ENCODE measurements around the gene POLR3A.

Gene POLR3A

DNA sequence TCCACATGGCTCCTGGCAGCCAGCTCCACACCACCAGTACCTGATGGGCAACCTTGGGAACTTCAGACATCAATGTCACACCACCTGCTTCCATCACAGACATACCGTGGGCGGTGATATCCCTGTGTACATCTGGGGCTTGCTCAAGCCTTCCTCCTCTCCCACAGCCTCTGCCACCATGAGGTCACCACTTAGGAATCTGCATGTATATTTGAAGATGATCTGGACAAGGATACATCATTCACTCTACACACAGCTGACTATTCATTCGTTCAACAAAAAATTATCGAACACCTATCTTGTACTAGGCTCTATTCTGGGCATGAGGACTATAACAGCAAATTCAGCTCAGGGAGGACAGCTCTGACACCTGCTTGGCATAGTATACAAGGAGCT lies 109.6 kb downstream of the POLR3A start:
- no peak overlapping the region for H3K27ac ChIP-seq (ENCODE audit: low read length)
- no peak overlapping the region for H3K4me2 ChIP-seq (ENCODE audit: low read length)
- no peaks in the 10 kb centered on the region for H3K4me1 ChIP-seq (ENCODE audit: low read length)
- H4K20me1 ChIP-seq (ENCODE audit: insufficient read depth, low read length): no peaks in the 10 kb centered on the region
- H3K9ac ChIP-seq (ENCODE audit: low read length): no peak overlapping the region
- TF ChIP-seq EZH2phosphoT487 (IDR thresholded peaks at IDR 0.05; ENCODE audit: low read depth): no peak
- TF ChIP-seq, protein P1, sequence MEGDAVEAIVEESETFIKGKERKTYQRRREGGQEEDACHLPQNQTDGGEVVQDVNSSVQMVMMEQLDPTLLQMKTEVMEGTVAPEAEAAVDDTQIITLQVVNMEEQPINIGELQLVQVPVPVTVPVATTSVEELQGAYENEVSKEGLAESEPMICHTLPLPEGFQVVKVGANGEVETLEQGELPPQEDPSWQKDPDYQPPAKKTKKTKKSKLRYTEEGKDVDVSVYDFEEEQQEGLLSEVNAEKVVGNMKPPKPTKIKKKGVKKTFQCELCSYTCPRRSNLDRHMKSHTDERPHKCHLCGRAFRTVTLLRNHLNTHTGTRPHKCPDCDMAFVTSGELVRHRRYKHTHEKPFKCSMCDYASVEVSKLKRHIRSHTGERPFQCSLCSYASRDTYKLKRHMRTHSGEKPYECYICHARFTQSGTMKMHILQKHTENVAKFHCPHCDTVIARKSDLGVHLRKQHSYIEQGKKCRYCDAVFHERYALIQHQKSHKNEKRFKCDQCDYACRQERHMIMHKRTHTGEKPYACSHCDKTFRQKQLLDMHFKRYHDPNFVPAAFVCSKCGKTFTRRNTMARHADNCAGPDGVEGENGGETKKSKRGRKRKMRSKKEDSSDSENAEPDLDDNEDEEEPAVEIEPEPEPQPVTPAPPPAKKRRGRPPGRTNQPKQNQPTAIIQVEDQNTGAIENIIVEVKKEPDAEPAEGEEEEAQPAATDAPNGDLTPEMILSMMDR (IDR thresholded peaks at IDR 0.05; ENCODE audit: low read depth, low read length): no peak
- H3K36me3 ChIP-seq (replicated peaks; ENCODE audit: low read depth, low read length): no peaks in the 10 kb centered on the region
- H3K79me2 ChIP-seq (ENCODE audit: low read length): no peaks in the 10 kb centered on the region
- no peaks in the 10 kb centered on the region for H3K27me3 ChIP-seq (ENCODE audit: low read depth, low read length)
- no peaks in the 10 kb centered on the region for H3K9me3 ChIP-seq (ENCODE audit: insufficient read depth, low read length)
- H3K4me3 ChIP-seq (ENCODE audit: low read length): no peak overlapping the region
- no peak overlapping the region for H2AFZ ChIP-seq (ENCODE audit: low read depth, low read length)

Measured in OCI-LY3 (cell line).